Measurements from ENCODE around the gene TMSB4X.
"Not testable (repeated sequence)": the region's sequence is repeated elsewhere in the genome, so short reads cannot be mapped to it uniquely, and the experiment has no call there.

The TMSB4X gene

GRCh38 chrX:12934850-12935249 lies 40.1 kb upstream of the TMSB4X start:
- Histone ChIP-seq H3K36me3 (replicated peaks; ENCODE audit: low read depth, low read length) (no peaks in the 10 kb centered on the region), H2AFZ (ENCODE audit: low read depth, low read length) (no peak overlapping the region), H3K27me3 (ENCODE audit: low read depth, low read length) (no peaks in the 10 kb centered on the region), H3K4me2 (ENCODE audit: low read length) (no peak overlapping the region), H4K20me1 (ENCODE audit: insufficient read depth, low read length) (no peaks in the 10 kb centered on the region), H3K4me1 (ENCODE audit: low read length) (no peaks in the 10 kb centered on the region), H3K9me3 (ENCODE audit: insufficient read depth, low read length) (no peaks in the 10 kb centered on the region; the same call in 1 of the 2 replicates), H3K27ac (ENCODE audit: low read length) (no peak overlapping the region), H3K79me2 (ENCODE audit: low read length) (no peaks in the 10 kb centered on the region), H3K4me3 (ENCODE audit: low read length) (no peak overlapping the region), H3K9ac (ENCODE audit: low read length) (no peak overlapping the region)
- no peak for TF ChIP-seq CTCF (IDR thresholded peaks at IDR 0.05; ENCODE audit: low read depth, low read length)
- TF ChIP-seq EZH2phosphoT487 (IDR thresholded peaks at IDR 0.05; ENCODE audit: low read depth) = no peak

DNA sequence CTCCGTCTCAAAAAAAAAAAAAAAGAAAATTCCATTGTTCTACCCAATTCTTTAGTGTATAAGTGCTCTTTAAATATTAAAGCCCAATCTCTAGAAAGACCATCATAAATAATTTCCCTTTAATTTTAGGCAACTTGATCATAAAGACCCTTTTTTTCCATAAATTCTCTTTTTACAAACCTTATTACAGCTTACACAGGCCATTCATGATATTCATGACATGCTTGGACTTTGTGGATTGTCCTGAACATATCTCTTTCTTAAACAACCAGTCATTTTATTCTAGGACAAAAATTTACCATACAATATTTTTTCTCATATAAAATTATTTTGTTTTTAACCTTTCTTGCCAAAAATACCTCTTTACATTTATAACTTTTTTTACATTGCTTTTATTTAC lies 38.0 kb upstream of the TMSB4X start:
- H3K4me2 ChIP-seq (ENCODE audit: low read length) = no peak overlapping the region
- H4K20me1 ChIP-seq (ENCODE audit: insufficient read depth, low read length) = no peaks in the 10 kb centered on the region
- TF ChIP-seq CTCF (IDR thresholded peaks at IDR 0.05; ENCODE audit: low read depth, low read length) (no peak), EZH2phosphoT487 (IDR thresholded peaks at IDR 0.05; ENCODE audit: low read depth) (no peak)
- H3K36me3 ChIP-seq (replicated peaks; ENCODE audit: low read depth, low read length) = no peaks in the 10 kb centered on the region
- no peaks in the 10 kb centered on the region for H3K27me3 ChIP-seq (ENCODE audit: low read depth, low read length)
- H3K4me1 ChIP-seq (ENCODE audit: low read length) = no peaks in the 10 kb centered on the region
- no peaks in the 10 kb centered on the region; the same call in 1 of the 2 replicates for H3K9me3 ChIP-seq (ENCODE audit: insufficient read depth, low read length)
- H2AFZ ChIP-seq (ENCODE audit: low read depth, low read length) = no peak overlapping the region
- no peak overlapping the region for H3K27ac ChIP-seq (ENCODE audit: low read length)
- H3K9ac ChIP-seq (ENCODE audit: low read length) = no peak overlapping the region
- no peak overlapping the region for H3K4me3 ChIP-seq (ENCODE audit: low read length)
- no peaks in the 10 kb centered on the region for H3K79me2 ChIP-seq (ENCODE audit: low read length)

DNA sequence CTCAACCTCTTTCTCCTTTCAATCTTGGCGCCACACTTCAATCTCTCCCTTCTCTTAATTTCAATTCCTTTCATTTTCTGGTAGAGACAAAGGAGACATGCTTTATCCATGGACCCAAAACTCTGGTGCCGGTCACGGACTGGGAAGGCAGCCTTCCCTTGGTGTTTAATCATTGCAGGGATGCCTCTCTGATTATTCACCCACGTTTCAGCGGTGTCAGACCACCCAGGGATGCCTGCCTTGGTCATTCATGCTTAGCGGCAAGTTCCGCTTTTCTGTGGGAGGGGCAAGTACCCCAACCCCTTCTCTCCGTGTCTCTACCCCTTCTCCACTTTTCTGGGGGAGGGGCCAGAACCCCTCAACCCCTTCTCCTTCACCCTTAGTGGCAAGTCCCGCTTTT lies 34.4 kb upstream of the TMSB4X start:
- not testable (repeated sequence) for H3K4me1 ChIP-seq (ENCODE audit: low read length)

GRCh38 chrX:12943592-12943991 lies 31.3 kb upstream of the TMSB4X start:
- not testable (repeated sequence) for H4K20me1 ChIP-seq (ENCODE audit: insufficient read depth, low read length); H3K36me3 ChIP-seq (replicated peaks; ENCODE audit: low read depth, low read length); H3K27ac ChIP-seq (ENCODE audit: low read length); H2AFZ ChIP-seq (ENCODE audit: low read depth, low read length); H3K9ac ChIP-seq (ENCODE audit: low read length); H3K27me3 ChIP-seq (ENCODE audit: low read depth, low read length); H3K4me2 ChIP-seq (ENCODE audit: low read length); H3K4me3 ChIP-seq (ENCODE audit: low read length); H3K9me3 ChIP-seq (ENCODE audit: insufficient read depth, low read length)
- Histone ChIP-seq H3K79me2 (ENCODE audit: low read length) (peaks cover 17% of the 10 kb centered on the region), H3K4me1 (ENCODE audit: low read length) (peaks cover 20% of the 10 kb centered on the region)

More for the DNA sequence above, 34.4 kb upstream of the TMSB4X start:
- H3K27ac ChIP-seq (ENCODE audit: low read length); H3K36me3 ChIP-seq (replicated peaks; ENCODE audit: low read depth, low read length); H3K4me3 ChIP-seq (ENCODE audit: low read length); H3K9me3 ChIP-seq (ENCODE audit: insufficient read depth, low read length); H3K79me2 ChIP-seq (ENCODE audit: low read length); H4K20me1 ChIP-seq (ENCODE audit: insufficient read depth, low read length); H3K4me2 ChIP-seq (ENCODE audit: low read length); H3K27me3 ChIP-seq (ENCODE audit: low read depth, low read length); H2AFZ ChIP-seq (ENCODE audit: low read depth, low read length); H3K9ac ChIP-seq (ENCODE audit: low read length): not testable (repeated sequence)

DNA sequence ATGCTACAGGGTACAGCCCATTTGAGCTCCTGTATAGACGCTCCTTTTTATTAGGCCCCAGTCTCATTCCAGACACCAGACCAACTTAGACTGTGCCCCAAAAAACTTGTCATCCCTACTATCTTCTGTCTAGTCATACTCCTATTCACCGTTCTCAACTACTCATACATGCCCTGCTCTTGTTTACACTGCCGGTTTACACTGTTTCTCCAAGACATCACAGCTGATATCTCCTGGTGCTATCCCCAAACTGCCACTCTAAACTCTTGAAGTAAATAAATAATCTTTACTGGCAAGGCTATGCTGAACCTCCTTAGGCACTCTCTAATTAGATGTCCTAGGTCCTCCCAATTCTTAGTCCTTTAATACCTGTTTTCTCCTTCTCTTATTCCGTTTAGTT lies 30.5 kb upstream of the TMSB4X start:
- H3K4me2 ChIP-seq (ENCODE audit: low read length); H3K4me3 ChIP-seq (ENCODE audit: low read length); H3K27ac ChIP-seq (ENCODE audit: low read length); H2AFZ ChIP-seq (ENCODE audit: low read depth, low read length); H3K27me3 ChIP-seq (ENCODE audit: low read depth, low read length); H3K9me3 ChIP-seq (ENCODE audit: insufficient read depth, low read length); H3K9ac ChIP-seq (ENCODE audit: low read length); H3K36me3 ChIP-seq (replicated peaks; ENCODE audit: low read depth, low read length); H4K20me1 ChIP-seq (ENCODE audit: insufficient read depth, low read length): not testable (repeated sequence)
- Histone ChIP-seq H3K79me2 (ENCODE audit: low read length) (peaks cover 26% of the 10 kb centered on the region), H3K4me1 (ENCODE audit: low read length) (peaks cover 29% of the 10 kb centered on the region)
